Esophagus squamous epithelium (tissue), 4 donors: ENCODE data around the gene UIMC1.

Experiments used
- CTCF ChIP-seq, 6 experiments: fragments of 450-650 bp in 4 of 6; fragments of 200-600 bp in 2 of 6; sonication (generic) in 2 of 6; IDR thresholded peaks; one replicate each; pipeline ENCODE4 v1.5.1; 2016 to 2019; ENCODE audit warnings: antibody characterized with exemption in 6 of 6, mild to moderate bottlenecking in 4 of 6, moderate library complexity in 4 of 6
- POLR2A ChIP-seq, 4 donors: fragments of 450-650 bp; IDR thresholded peaks; one replicate each; pipeline ENCODE4 v1.6.1; 2017; ENCODE audit warnings: antibody characterized with exemption in 4 of 4, mild to moderate bottlenecking in 4 of 4, moderate library complexity in 3 of 4

GRCh38 chr5:176884571-176884890 lies 122.0 kb downstream of the UIMC1 start:
- no peak for TF ChIP-seq CTCF (IDR thresholded peaks at IDR 0.05)
- no peak for TF ChIP-seq POLR2A (IDR thresholded peaks at IDR 0.05)
